ENCODE results near the gene PLEKHD1.

DNA sequence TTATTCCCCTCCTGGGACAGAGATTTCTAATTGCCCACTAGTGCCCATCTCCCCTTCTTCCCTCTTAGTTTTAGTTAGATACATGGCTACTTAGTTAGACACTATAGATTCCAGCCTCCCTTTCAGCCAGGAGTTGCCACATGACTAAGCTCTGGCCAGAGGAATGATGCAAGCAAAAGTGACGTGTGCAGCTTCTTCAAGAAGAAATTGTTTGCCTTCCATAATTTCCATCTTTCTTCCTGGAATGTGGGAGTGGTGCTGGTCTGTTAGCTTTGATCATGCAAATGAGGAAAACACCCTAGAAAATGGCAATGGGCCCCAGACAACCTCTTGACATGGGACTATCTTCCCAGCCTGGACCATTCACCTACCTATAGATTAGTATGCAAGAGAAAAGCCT lies 68.7 kb downstream of the PLEKHD1 start:
- TF ChIP-seq, protein P1, sequence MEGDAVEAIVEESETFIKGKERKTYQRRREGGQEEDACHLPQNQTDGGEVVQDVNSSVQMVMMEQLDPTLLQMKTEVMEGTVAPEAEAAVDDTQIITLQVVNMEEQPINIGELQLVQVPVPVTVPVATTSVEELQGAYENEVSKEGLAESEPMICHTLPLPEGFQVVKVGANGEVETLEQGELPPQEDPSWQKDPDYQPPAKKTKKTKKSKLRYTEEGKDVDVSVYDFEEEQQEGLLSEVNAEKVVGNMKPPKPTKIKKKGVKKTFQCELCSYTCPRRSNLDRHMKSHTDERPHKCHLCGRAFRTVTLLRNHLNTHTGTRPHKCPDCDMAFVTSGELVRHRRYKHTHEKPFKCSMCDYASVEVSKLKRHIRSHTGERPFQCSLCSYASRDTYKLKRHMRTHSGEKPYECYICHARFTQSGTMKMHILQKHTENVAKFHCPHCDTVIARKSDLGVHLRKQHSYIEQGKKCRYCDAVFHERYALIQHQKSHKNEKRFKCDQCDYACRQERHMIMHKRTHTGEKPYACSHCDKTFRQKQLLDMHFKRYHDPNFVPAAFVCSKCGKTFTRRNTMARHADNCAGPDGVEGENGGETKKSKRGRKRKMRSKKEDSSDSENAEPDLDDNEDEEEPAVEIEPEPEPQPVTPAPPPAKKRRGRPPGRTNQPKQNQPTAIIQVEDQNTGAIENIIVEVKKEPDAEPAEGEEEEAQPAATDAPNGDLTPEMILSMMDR (IDR thresholded peaks at IDR 0.05) = no peak
- TF ChIP-seq POLR2A (IDR thresholded peaks at IDR 0.05) = no peak

All from right lobe of liver (tissue), 4 donors.